GM21390 (cell line): ENCODE results near the gene EEF1AKMT4.

Experiments
- ATAC-seq: cut with Tn5 transposase; IDR thresholded peaks from one replicate; pipeline ENCODE4 v1.9.1; 2021; ENCODE audit not compliant: unreplicated experiment

EEF1AKMT4 gene

DNA sequence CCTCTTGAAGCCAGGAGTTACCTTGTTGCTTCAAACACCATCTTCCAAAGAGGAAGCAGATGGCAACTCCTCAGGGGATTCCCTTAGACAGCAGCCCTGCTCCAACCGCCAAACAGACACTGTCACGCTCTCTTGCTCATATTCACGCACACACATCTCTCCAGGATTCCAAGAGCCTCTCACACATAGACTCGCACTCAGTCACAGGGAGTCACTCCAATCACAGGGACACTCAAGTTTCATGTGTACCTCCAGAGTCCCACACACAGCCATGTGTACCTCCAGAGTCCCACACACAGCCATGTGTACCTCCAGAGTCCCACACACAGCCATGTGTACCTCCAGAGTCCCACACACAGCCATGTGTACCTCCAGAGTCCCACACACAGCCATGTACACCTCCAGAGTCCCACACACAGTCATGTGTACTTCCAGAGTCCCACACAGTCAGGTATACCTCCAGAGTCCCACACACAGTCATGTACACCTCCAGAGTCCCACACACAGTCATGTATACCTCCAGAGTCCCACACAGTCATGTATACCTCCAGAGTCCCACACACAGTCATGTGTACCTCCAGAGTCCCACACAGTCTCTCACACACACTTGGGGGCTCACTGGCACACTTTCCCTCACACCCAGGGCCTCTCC, 14.0 kb upstream of the EEF1AKMT4 start:
- no peak for ATAC-seq

- ATAC-seq: no peak
Observed at GRCh38 chr3:184236033-184236410, 13.4 kb upstream of the EEF1AKMT4 start.

- ATAC-seq: no peak
Observed at GRCh38 chr3:184236636-184237035, 12.8 kb upstream of the EEF1AKMT4 start.

DNA sequence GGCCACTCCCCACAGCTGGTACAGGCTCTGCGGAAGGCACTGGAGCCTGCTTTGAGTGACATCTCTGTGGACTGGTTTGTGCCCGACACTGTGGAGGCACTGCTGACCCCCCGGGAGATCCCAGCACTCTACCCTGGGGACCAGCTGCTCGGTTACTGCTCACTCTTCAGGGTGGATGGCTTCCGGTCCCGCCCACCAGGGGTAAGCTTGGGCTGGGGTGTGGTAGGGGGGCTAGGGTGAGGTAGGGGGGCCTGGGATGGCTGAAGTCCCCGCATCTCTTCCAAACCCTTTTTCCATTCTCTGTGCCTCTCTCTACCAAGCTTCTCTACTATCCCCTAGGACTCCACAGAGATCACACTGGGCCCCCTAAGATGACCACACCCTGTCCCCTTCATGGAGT, 12.3 kb upstream of the EEF1AKMT4 start:
- ATAC-seq: no peak

DNA sequence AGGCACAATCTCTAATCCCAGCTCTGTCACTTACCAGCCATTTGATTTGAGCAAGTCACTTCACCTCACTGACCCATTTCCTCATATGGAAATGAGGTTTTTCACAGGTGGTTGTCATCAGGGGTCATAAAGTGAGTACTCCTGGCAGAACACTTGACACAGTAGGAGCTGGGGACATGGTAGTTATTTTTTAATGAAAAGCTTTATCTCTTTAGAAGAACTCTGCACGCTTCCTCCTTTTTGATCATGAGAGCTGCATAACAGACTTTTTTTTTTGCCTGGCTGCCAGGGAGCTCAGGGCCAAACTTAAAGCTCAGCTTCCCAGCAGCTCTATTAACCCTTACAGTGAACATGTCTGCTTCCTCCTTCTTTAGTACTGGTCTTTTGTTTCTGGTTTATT, 11.7 kb upstream of the EEF1AKMT4 start:
- no peak for ATAC-seq

DNA sequence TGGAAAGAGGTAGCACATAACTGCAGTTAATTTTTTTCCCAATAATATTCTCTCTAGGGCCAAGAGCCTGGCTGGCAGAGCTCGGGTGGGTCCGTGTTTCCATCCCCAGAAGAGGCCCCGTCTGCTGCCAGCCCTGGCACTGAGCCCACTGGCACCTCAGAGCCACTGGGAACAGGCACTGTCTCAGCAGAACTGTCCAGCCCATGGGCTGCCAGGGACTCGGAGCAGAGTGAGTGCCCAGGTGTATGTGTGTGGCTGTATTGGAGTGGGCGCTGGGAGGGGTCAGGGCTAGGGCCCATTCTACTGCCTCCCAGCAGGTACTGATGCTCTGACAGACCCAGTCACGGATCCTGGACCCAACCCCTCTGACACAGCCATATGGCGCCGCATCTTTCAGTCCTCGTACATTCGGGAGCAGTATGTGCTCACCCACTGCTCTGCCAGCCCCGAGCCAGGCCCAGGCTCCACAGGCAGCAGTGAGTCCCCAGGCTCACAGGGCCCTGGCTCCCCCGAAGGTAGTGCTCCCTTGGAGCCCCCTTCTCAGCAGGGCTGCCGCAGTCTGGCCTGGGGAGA, 11.1 kb upstream of the EEF1AKMT4 start:
- no peak for ATAC-seq

DNA sequence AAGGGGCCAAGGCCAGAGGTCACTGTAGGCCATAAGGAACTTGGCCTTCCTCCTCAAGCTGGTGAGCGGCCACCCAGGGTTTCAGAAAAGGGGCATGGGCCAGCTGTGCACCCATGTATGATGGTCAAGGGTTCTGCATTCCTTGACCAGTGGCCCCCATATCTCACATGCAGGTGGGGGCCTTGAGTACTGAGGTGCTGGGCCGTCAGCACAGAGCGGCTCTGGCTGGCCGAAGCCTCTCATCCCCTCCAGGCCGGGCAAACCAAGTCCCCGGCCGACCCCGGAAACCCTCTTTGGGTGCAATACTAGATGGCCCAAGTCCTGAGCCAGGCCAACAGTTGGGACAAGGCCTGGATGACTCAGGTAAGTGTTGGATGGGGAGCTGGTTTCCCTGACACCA, 10.3 kb upstream of the EEF1AKMT4 start:
- ATAC-seq: no peak

DNA sequence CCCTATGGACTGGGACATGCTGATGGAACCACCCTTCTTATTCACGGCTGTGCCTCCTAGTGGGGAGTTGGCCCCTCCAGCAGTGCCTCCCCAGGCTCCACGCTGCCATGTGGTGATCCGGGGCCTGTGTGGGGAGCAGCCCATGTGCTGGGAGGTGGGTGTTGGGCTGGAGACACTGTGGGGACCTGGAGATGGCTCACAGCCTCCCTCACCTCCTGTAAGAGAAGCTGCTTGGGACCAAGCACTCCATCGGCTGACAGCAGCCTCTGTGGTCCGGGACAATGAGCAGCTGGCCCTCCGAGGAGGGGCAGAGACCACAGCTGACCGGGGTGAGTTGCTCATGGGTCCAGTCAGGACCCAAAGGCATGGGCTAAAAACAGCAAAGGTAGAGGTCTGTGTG, 9.8 kb upstream of the EEF1AKMT4 start:
- ATAC-seq: no peak

DNA sequence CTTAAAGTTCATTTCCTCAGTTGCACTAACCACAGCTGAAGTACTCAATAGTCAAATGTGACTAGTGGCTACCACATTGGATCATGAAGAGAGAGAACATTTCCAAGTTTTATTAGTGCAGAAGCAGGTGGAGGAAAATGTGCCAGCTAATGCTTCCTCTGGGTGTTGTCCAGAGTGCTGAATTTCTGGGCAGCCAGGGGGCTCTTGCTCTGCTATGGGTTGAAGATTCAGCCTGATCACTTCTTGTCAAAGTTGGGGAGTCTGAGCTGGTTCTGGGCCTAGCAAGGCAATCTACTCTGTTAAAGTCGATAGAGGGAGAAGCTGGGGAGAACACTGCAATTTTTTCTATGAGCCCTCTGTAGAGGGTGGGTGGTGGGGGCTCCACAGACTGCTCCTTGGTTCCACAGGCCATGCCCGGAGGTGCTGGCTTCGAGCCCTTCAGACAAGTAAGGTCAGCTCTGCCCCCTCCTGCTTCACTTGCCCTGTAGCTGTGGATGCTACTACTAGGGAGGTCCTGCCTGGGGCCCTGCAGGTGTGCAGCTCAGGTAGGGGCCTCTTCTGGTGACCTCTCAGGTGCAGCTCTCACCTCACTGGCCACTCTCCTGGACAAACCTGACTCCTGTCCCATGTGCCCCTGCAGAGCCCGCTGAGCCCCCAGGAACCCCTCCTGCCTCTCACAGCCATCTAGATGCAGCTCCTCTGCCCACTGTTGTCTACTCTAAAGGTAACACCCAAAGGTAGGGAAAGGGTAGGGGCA, 8.9 kb upstream of the EEF1AKMT4 start:
- ATAC-seq: no peak

DNA sequence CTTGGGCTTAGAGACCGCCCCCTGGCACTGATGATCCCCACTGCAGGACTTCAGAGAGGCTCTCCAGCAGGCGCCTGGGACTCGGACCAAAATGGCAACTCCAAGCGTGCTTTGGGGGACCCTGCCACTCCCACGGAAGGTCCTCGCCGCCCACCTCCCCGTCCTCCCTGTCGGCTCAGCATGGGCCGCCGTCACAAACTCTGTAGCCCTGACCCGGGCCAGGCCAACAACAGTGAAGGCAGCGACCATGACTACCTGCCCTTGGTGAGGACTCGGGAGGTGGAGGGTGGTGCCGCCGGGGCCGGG, 8.4 kb upstream of the EEF1AKMT4 start:
- no peak for ATAC-seq

DNA sequence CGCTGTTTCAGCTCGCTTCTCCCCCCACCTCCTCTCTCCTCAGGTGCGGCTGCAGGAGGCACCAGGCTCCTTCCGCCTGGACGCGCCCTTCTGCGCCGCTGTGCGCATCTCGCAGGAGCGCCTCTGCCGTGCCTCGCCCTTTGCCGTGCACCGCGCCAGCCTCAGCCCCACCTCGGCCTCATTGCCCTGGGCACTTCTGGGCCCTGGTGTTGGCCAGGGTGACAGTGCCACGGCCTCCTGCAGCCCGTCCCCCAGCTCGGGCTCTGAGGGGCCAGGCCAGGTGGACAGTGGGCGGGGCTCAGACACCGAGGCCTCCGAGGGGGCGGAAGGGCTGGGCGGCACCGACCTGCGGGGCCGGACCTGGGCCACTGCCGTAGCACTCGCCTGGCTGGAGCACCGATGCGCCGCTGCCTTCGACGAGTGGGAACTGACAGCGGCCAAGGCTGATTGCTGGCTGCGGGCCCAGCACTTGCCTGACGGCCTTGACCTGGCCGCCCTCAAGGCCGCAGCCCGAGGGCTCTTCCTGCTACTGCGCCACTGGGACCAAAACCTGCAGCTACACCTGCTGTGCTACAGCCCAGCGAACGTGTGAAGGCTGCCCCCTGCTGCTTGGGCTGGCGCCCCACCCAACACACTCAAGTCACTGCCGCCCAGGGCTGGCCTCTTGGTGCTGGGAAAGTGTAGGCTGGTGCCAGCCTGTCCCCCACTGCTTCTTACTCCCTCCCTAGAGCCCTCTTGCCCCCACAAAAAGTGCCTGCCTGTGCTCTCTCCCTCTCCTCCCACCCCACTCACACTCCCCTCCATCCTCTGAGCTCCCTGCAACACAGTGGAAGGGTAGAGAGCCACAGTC, 7.8 kb upstream of the EEF1AKMT4 start:
- ATAC-seq: no peak

- no peak for ATAC-seq
Observed at GRCh38 chr3:184242297-184242685, 7.2 kb upstream of the EEF1AKMT4 start.

DNA sequence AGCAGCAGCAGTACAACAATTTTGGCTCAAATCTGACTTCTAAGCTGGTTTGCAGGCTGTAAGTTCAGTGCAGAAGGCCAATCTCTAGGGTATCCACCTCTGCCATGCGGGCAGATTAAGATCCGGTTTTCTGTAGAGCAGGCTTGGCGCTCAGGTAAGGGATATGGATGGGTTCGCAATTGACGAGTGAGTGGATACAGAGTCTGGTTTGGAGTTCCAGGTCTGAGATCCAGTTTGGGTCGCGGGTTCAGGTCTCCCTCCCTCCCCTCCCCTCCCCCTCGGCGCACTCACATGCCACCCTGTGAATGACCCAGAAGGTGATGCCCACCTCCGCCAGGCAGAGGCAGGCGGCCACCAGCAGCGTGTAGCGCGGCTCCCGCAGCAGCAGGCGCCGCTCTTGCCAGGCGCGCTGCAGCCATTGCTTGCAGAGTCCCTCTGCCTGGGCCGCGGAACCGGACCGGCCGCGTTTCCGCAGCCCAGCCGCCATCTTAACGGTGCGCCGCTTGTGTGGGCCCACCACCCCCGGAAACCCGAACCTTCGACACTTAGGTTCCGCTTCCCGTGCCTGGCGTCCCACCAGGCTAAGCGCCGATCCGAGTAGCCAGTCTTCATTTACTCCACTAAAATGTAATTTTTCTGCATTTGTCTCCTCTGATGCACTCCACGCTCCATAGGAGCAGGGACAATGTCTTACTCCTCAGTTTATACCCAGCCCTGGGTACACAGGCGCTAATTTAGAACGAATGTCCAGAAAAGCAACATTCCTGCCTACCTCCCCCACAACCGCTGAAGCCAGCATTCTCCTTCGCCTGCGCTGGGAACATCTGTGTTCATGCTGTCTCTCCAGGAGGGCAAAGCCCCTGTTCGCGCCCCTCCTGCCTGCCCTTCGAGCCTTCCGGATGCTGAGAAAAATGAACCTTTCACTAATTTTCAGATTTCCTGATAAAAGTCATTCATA, 739 bp upstream of the EEF1AKMT4 start, which contains the start of gene ALG3:
Gene ALG3, minus strand, starts transcription at position 509 of the 958 bp plus-strand sequence. Its CDS starts 22 bp downstream, at position 487.
- ATAC-seq: peak; percentile 42

DNA sequence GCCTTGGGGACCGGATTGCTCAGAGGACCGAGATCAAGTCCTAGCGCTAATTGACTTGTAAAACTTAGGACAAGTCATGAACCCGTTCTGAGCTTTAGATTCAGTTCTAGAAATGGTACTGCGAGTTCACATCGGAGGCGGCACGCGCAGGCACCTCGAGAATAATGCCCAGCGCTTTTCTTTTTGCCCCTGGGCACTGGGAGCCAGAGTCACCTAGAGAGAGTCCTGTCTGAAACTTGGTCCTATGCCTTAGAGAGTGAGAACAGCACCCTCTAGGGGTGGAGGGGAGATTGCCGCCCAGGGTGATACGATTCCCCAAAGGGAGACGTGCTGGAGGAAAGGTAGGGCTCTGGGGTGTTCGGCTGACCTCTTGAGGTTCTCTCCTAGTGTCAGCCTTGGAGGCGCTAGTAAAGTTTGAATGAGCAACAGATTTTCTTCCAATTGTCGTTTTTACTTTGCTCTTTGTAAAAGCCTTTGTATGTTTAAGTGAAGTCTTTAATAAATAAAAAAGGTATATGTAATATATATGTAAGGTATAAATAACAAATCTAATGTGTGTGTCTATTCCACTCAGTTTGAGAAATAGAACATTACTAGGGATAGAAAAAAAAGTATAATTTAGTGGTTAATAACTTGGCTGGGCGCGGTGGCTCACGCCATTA, 826 bp downstream of the EEF1AKMT4 start:
- ATAC-seq: peak; percentile 69

DNA sequence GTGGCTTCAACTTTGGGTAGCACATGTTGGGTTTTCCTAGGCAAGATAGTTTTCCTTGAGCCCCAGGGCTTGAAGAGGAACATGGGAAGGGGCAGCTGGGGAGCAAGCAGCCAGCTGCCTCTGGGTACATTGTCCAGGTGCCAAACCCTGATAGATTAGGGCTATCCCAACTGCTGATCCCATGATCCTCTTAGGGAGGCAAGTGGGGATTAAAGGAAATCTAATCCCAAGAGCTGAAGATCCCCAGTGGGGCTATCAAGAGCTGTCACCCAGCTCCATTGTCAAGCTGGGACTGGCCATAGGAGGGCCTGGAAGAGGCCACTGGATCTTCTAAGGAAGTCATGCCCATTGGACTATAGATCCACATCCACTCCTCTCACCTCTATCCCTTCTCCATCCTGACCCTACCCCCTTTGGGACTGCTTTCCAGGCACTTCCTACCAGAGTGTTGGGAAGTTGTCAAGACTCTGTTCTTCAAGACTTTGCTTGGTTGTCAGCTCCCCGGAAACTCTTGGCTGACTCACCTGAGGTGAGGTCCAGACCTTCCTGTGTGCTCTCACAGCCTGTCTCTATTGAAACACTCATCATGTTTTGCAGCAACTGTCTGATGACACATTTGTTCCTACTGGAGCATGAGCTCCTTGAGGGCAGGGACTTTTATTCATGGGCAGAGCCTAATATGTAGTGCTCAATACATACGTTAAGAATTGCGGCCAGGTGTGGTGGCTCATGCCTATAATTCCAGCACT, 6.0 kb downstream of the EEF1AKMT4 start:
- no peak for ATAC-seq

DNA sequence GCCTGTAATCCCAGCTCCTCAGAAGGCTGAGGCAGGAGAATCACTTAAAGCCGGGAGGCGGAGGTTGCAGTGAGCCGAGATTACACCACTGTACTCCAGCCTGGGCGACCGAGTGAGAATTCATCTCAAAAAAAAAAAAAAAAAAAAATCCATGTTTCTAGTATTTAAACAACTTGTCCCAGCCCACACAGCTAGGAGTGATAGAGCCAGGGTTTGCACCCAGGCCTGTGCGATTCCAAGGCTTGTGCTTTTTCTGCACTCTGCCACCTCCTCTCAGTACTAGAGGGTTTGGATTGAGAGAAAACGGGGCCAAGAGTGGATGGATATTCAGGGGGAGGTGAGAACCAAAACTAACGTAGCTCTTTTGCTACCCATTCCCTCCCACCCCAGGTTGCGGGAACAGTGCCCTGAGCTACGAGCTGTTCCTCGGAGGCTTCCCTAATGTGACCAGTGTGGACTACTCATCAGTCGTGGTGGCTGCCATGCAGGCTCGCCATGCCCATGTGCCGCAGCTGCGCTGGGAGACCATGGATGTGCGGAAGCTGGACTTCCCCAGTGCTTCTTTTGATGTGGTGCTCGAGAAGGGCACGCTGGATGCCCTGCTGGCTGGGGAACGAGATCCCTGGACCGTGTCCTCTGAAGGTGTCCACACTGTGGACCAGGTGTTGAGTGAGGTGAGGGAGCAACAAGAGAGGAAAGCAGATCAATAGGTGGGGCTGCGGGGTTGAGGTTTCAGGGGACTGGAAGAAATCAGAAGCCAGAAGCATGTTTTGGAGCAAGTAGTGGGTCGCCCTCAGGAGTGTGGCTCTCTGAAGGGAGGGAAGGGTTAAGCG, 7.8 kb downstream of the EEF1AKMT4 start:
- ATAC-seq: no peak

DNA sequence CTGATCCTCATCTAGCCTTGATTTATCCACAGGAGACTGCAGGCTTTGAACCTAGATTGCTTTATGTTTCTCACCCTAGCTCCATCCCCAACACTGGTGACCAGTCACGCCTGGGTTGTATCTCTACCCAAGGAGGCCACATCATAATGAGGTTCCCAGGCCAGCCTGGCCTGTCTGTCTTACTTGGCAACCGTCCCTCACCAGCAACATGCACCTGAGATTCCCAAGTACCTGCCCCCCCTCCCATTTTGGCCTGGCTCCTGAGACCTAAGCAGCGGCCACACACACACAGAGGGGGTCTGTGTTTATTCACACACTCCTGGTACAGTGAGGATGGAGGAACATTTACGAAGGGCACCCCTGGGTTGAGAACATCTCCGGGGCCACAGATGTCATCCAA, 9.5 kb downstream of the EEF1AKMT4 start:
- no peak for ATAC-seq

- no peak for ATAC-seq
Observed at GRCh38 chr3:184259396-184259877, 10.0 kb downstream of the EEF1AKMT4 start.
